ENCODE results near the gene DCUN1D2. TPM values are rescaled to one million over a fixed set of nuclear protein-coding genes. Genes with fewer than 3 reads are reported as not detected.

The DCUN1D2 gene
- total RNA-seq, 3 donors from 2014 or later = 11.1 to 13.7 (median 12.4) TPM

GRCh38 chr13:113417836-113418721, 72.4 kb downstream of the DCUN1D2 start:
- no peak for DNase-seq
- no peaks in the 10 kb centered on the region for H3K4me1 Mint-ChIP-seq (ENCODE audit: low read depth)
- ATAC-seq = no peak
- H3K36me3 Mint-ChIP-seq (ENCODE audit: insufficient read depth) = no peaks in the 10 kb centered on the region
- no peaks in the 10 kb centered on the region for H3K9me3 Mint-ChIP-seq
- peaks cover 4% of the 10 kb centered on the region for H3K27me3 Mint-ChIP-seq (ENCODE audit: low read depth)
- H3K4me3 Mint-ChIP-seq = no peak overlapping the region

- Mint-ChIP-seq H3K27me3 (ENCODE audit: low read depth) (peaks cover 4% of the 10 kb centered on the region), H3K36me3 (ENCODE audit: insufficient read depth) (no peaks in the 10 kb centered on the region), H3K4me1 (ENCODE audit: low read depth) (no peaks in the 10 kb centered on the region), H3K4me3 (no peak overlapping the region), H3K9me3 (no peaks in the 10 kb centered on the region)
- ATAC-seq = no peak
- DNase-seq = no peak
These were observed 73.3 kb downstream of the DCUN1D2 start for GRCh38 chr13:113417008-113417751.

GRCh38 chr13:113415825-113416224, 74.7 kb downstream of the DCUN1D2 start:
- DNase-seq (no peak), ATAC-seq (no peak)
- H3K4me1 Mint-ChIP-seq (ENCODE audit: low read depth) = no peaks in the 10 kb centered on the region
- H3K4me3 Mint-ChIP-seq = no peak overlapping the region
- H3K36me3 Mint-ChIP-seq (ENCODE audit: insufficient read depth) = no peaks in the 10 kb centered on the region
- no peaks in the 10 kb centered on the region for H3K9me3 Mint-ChIP-seq
- H3K27me3 Mint-ChIP-seq (ENCODE audit: low read depth) = peaks cover 4% of the 10 kb centered on the region

GRCh38 chr13:113415032-113415431, 75.5 kb downstream of the DCUN1D2 start:
- DNase-seq (no peak), ATAC-seq (no peak)
- no peak overlapping the region for H3K4me3 Mint-ChIP-seq
- peaks cover 4% of the 10 kb centered on the region for H3K27me3 Mint-ChIP-seq (ENCODE audit: low read depth)
- no peaks in the 10 kb centered on the region for H3K4me1 Mint-ChIP-seq (ENCODE audit: low read depth)
- no peaks in the 10 kb centered on the region for H3K9me3 Mint-ChIP-seq
- H3K36me3 Mint-ChIP-seq (ENCODE audit: insufficient read depth) = no peaks in the 10 kb centered on the region

GRCh38 chr13:113414335-113414734, 76.2 kb downstream of the DCUN1D2 start:
- no peak for DNase-seq
- ATAC-seq = no peak
- Mint-ChIP-seq H3K4me1 (ENCODE audit: low read depth) (no peaks in the 10 kb centered on the region), H3K4me3 (no peak overlapping the region), H3K36me3 (ENCODE audit: insufficient read depth) (no peaks in the 10 kb centered on the region), H3K27me3 (ENCODE audit: low read depth) (peaks cover 4% of the 10 kb centered on the region), H3K9me3 (no peaks in the 10 kb centered on the region)

GRCh38 chr13:113413898-113414282, 76.6 kb downstream of the DCUN1D2 start:
- no peaks in the 10 kb centered on the region for H3K36me3 Mint-ChIP-seq (ENCODE audit: insufficient read depth)
- DNase-seq (no peak), ATAC-seq (no peak)
- no peak overlapping the region for H3K4me3 Mint-ChIP-seq
- H3K4me1 Mint-ChIP-seq (ENCODE audit: low read depth) = no peaks in the 10 kb centered on the region
- H3K9me3 Mint-ChIP-seq = no peaks in the 10 kb centered on the region
- H3K27me3 Mint-ChIP-seq (ENCODE audit: low read depth) = peaks cover 7% of the 10 kb centered on the region

GRCh38 chr13:113413178-113413897, 77.2 kb downstream of the DCUN1D2 start:
- H3K9me3 Mint-ChIP-seq = no peaks in the 10 kb centered on the region
- DNase-seq = no peak

GRCh38 chr13:113412440-113412839, 78.1 kb downstream of the DCUN1D2 start:
- DNase-seq = no peak
- peaks cover 11% of the 10 kb centered on the region for H3K27me3 Mint-ChIP-seq (ENCODE audit: low read depth)
- H3K4me1 Mint-ChIP-seq (ENCODE audit: low read depth) = no peaks in the 10 kb centered on the region
- no peak overlapping the region for H3K4me3 Mint-ChIP-seq
- ATAC-seq = no peak
- no peaks in the 10 kb centered on the region for H3K36me3 Mint-ChIP-seq (ENCODE audit: insufficient read depth)
- no peaks in the 10 kb centered on the region for H3K9me3 Mint-ChIP-seq

More at GRCh38 chr13:113413178-113413897, 77.2 kb downstream of the DCUN1D2 start:
- Mint-ChIP-seq H3K4me1 (ENCODE audit: low read depth) (no peaks in the 10 kb centered on the region), H3K27me3 (ENCODE audit: low read depth) (peaks cover 8% of the 10 kb centered on the region), H3K36me3 (ENCODE audit: insufficient read depth) (no peaks in the 10 kb centered on the region), H3K4me3 (no peak overlapping the region)
- no peak for ATAC-seq

- ATAC-seq = no peak
- H3K27me3 Mint-ChIP-seq (ENCODE audit: low read depth) = peaks cover 13% of the 10 kb centered on the region
These were observed 79.1 kb downstream of the DCUN1D2 start for GRCh38 chr13:113411216-113412023.

GRCh38 chr13:113410472-113411201, 79.9 kb downstream of the DCUN1D2 start:
- no peak for ATAC-seq
- Mint-ChIP-seq H3K27me3 (ENCODE audit: low read depth) (peaks cover 13% of the 10 kb centered on the region), H3K4me3 (no peak overlapping the region), H3K36me3 (ENCODE audit: insufficient read depth) (no peaks in the 10 kb centered on the region), H3K9me3 (no peaks in the 10 kb centered on the region), H3K4me1 (ENCODE audit: low read depth) (no peaks in the 10 kb centered on the region)
- no peak for DNase-seq

More at GRCh38 chr13:113411216-113412023, 79.1 kb downstream of the DCUN1D2 start:
- no peak overlapping the region for H3K4me3 Mint-ChIP-seq
- no peak for DNase-seq
- H3K36me3 Mint-ChIP-seq (ENCODE audit: insufficient read depth) = no peaks in the 10 kb centered on the region
- no peaks in the 10 kb centered on the region for H3K4me1 Mint-ChIP-seq (ENCODE audit: low read depth)
- no peaks in the 10 kb centered on the region for H3K9me3 Mint-ChIP-seq

- DNase-seq (no peak), ATAC-seq (no peak)
- Mint-ChIP-seq H3K9me3 (no peaks in the 10 kb centered on the region), H3K27me3 (ENCODE audit: low read depth) (peaks cover 16% of the 10 kb centered on the region), H3K4me3 (no peak overlapping the region), H3K36me3 (ENCODE audit: insufficient read depth) (no peaks in the 10 kb centered on the region), H3K4me1 (ENCODE audit: low read depth) (no peaks in the 10 kb centered on the region)
These were observed 81.9 kb downstream of the DCUN1D2 start for GRCh38 chr13:113408562-113408961.

GRCh38 chr13:113407531-113408393, 82.7 kb downstream of the DCUN1D2 start:
- DNase-seq (no peak), ATAC-seq (no peak)
- no peak overlapping the region for H3K4me3 Mint-ChIP-seq
- H3K4me1 Mint-ChIP-seq (ENCODE audit: low read depth) = no peaks in the 10 kb centered on the region
- no peaks in the 10 kb centered on the region for H3K36me3 Mint-ChIP-seq (ENCODE audit: insufficient read depth)
- no peaks in the 10 kb centered on the region for H3K9me3 Mint-ChIP-seq
- peaks cover 16% of the 10 kb centered on the region for H3K27me3 Mint-ChIP-seq (ENCODE audit: low read depth)

All from activated T-cell treated with anti-CD3 and anti-CD28 coated beads, Interleukin-2, amount 50 U/mL, for 4 hours (primary cell).